HG03196 (cell line): Measurements from ENCODE around the gene WNT1.

Experiments
- ATAC-seq: cut with Tn5 transposase; IDR thresholded peaks from one replicate; pipeline ENCODE4 v1.9.1; 2021; ENCODE audit not compliant: unreplicated experiment

The WNT1 gene

DNA sequence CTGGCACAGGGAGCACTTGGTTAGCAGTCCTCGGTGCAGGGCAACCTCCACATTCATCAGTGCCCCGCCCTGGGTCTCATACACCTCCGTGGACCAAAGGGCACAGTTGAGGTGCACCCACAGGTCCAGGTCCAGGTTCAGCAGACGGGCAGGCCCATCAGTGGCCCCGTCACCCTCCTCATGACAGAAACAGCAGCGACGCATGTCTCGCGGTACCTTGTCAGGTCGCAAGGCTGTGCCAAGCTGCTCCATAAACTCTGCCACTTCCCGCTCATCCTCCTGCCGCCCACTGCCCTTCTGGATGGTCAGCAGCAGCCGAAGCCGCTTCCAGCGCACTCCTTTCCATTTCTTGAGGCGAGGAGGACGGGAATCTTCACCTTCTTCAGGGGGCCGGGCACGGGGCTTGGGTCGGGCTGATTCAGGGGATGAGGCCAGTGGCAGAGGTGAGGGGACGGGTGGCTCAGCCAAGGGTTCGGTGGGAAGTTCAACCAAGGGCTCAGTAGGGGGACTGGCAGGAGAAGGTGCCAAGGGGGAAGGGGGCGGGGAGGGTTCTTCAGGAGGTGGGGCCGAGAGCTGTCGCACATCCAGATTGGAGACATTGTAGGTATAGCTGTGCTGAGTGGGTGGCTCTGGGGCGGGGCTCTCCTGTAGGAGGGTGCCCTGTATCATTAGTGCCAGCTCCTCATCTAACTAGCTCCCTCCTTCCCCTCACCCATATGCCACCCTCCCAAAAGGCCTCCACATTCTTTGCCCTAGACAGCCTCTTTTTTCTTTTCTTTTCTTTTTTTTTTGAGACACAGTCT is 48.8 kb downstream of the WNT1 start:
- ATAC-seq = no peak

DNA sequence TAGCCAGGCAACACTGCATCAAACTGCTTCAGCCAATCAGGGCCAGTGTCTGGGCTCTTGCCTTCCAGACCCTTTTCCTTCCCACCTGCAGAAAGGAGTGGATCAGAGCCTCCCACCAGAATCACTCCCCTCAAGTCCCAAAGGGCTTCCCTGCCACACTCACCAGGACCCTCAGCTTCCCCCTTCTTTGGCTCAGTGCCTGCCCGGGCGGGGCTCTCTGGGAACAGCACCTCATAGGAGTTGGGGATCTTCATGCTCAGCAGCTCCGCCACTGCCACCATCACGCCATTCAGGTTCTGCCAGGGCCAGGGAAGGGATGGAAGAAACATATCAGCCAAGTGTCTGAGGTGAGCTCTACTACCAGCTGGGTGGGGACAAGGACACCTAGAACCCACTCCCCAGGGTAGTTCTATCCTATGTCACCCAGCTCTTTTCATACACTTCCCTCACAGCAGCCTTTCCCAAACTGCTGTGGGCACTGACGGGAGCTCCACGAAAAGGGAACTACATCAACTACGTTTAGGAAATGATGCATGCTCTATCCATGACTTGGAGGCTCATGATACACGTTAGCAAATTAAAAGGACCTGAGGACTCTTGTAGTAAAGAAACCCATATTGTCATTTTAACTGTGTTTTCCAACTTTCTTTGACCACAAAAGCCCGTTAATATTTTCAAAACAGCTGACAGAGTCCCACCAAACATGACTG is 49.9 kb downstream of the WNT1 start:
- no peak for ATAC-seq

DNA sequence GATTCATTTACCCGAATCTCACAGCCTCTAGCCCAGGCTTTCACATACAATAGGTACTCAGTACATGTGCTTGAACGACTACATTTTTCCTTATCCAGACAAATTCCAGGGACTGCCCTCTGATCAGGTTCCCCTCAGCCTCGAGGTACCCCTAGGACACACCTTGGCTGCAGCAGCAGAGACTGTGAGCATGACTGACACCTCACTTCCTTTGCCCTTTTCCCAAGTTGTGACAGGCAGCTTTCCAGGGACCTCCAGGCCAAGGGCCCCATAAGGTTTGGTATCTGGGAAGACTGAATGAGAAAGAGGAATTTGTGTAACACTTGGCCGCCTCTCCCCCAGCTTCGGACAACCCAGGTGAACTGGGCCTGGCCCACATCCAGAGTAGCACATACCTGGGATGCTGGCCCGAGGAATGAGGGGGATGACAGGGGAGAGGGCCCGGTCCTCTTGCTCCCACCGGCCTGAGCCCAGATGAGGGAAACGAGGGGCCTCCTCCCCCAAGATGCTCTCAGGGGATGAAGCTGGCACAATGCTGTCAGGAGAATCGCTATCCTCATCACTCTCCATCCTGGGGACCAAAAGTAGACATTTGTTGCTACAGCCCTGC is 50.6 kb downstream of the WNT1 start:
- no peak for ATAC-seq

GRCh38 chr12:49030119-49030518 is 52.0 kb downstream of the WNT1 start:
- no peak for ATAC-seq

- no peak for ATAC-seq
These were observed 52.8 kb downstream of the WNT1 start for GRCh38 chr12:49030714-49031572.

DNA sequence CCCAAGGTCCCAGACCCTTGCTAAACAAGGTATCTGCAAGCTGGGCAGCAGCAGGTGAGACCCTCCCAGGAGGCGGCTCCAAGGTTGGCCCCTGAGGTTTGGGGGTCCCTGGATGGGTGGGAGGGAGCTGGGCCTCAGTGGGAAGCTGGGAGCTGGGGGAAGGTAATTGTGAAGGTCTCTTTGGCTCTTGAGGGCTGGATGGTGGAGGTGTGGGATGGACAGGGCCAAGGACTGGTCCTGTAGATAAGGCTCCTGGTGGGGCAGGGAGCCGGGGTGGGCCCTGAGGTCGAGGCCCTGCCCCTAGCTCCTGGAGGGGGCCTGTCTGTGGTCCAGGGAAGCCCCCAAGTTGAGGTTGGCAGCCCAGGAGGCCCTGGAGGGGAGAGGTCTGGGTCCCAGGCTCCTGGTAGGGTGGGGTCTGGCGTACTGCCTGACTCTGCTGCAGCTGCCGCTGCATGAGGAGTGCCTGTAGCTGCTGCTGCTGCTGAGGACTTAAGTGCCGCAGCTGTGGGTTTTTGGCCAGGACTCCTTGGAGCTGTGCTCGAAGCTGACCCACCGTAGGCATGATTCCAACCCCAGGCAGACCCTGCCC is 53.5 kb downstream of the WNT1 start:
- ATAC-seq = no peak
